Testis (tissue), 3 donors: ENCODE measurements around the gene SLC34A3. TPM values are rescaled to one million over a fixed set of nuclear protein-coding genes. Genes with fewer than 3 reads are reported as not detected.

ENCODE experiments used
- DNase-seq: peaks from one replicate; pipeline ENCODE4 v3.0.0-alpha.2; 2019
- H3K27ac ChIP-seq, 2 donors: fragments of 200-600 bp; sonication (generic); one replicate each; pipeline ENCODE4 v1.5.1; 2019
- H3K27me3 ChIP-seq: fragments of 200-600 bp; sonication (generic); one replicate; pipeline ENCODE4 v1.5.1; 2019
- H3K36me3 ChIP-seq: fragments of 200-600 bp; sonication (generic); one replicate; pipeline ENCODE4 v1.5.1; 2017; ENCODE audit warnings: low read depth; ENCODE audit errors: missing control alignments
- H3K4me1 ChIP-seq: fragments of 200-600 bp; sonication (generic); one replicate; pipeline ENCODE4 v1.5.1; 2019
- H3K4me3 ChIP-seq, 2 donors: fragments of 200-600 bp; sonication (generic); one replicate each; pipeline ENCODE4 v1.5.1; 2017 to 2019
- H3K9me3 ChIP-seq: fragments of 200-600 bp; sonication (generic); one replicate; pipeline ENCODE4 v1.5.1; 2017
- CTCF ChIP-seq, 3 experiments: fragments of 450-650 bp in 2 of 3; fragments of 200-600 bp in 1 of 3; sonication (generic) in 1 of 3; IDR thresholded peaks; one replicate each; pipeline ENCODE4 v1.5.1; 2016 to 2019; ENCODE audit warnings: antibody characterized with exemption in 3 of 3, mild to moderate bottlenecking in 2 of 3, moderate library complexity in 1 of 3
- POLR2A ChIP-seq: fragments of 450-650 bp; IDR thresholded peaks from one replicate; pipeline ENCODE4 v1.6.1; 2017; ENCODE audit warnings: antibody characterized with exemption, mild to moderate bottlenecking, moderate library complexity
- WGBS, 2 donors: methylation state at CpG; one replicate each; pipeline ENCODE4 v1.1.5; 2018; 5-methylcytosine and 5-hydroxymethylcytosine counted together
- intact Hi-C: fragments of 100-400 bp; cut with DNase I; formaldehyde crosslinking; loops from one replicate; pipeline ENCODE4 v1.15.1; 2023; ENCODE audit warnings: low total_unique reads
- polyA plus RNA-seq: library from polyadenylated mRNA; stranded (reverse); fragments of 350-450 nt; fragmentation: Illumina TruSeq; extraction: RNeasy Lipid Tissue Mini Kit (QIAGEN cat#74804); gene quantifications from one replicate; pipeline ENCODE4 v1.2.3, GENCODE V29; 2014; ENCODE audit warnings: low read depth, low replicate concordance; ENCODE audit not compliant: insufficient read depth
- total RNA-seq, 2 donors: library from RNA; depleted of rRNA; stranded (reverse); fragments of >200 nt; gene quantifications; one replicate each; pipeline ENCODE4 v1.2.3, GENCODE V29; 2016

The SLC34A3 gene
- total and polyA plus RNA-seq, 3 donors from 2014 or later: 0.15 to 0.25 (median 0.24) TPM

DNA sequence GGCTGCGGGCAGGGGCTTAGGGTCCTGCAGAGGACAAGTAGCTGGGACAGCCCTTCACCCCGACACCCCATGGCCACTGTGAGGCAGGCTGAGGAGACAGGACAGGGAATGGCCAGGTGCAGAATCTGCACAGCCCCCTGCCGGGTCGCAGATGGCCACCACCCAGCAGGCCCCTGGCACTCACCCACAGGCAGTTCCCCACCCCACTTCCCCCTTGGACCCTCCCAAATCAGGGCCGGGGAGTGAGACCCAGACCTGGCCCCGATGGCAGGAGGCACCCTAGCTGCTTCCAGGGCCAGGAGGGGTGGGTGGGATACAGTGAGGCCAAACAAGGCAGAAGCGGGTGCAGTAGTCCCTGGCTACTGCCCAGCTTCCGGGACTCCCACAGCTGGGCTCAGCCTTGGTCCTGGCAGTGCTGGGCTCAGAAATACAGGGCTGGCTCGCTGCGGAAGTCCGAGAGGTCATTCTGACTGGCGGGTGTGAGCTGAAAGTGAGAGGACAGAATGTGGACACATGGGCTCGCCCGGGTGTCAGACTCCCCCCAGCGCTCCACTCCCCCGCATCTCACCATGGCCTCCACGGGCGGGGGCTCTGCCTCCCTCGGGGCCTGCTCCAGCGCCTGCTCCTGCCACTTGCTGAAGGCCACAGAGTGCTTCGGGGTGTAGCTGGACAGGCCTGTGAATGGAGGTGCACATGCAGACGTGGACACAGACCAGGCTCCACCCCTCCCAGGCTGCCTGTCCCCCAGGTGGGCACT is 38.8 kb upstream of the SLC34A3 start:
- WGBS, 2 donors: 48 to 68% methylated on average over 3 to 22 of the region's 22 CpGs
- Histone ChIP-seq H3K9me3 (no peaks in the 10 kb centered on the region), H3K27ac (no peak overlapping the region), H3K27me3 (no peaks in the 10 kb centered on the region), H3K4me3 (no peak overlapping the region), H3K36me3 (no peaks in the 10 kb centered on the region), H3K4me1 (peaks cover 20% of the 10 kb centered on the region)
- intact Hi-C loops: no loop called here
- no peak for TF ChIP-seq POLR2A
- no peak for DNase-seq

DNA sequence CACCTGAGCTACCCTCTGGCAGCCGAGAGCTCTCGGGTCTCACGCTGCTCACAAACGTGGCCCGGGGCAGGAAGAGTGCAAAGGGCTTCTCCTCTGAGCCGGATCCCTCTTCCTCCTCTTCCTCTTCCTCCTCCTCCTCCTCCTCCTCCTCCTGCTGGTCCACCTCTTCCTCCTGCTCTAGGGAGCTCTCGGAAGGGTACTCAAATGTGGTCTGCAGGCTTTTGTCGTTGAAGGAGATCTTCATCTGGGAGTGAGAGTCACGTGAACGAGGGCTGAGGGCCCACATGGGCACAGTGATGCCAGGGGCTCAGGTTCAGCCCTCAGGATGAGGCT is 38.3 kb upstream of the SLC34A3 start:
- DNase-seq: no peak
- no peak overlapping the region for H3K4me3 ChIP-seq
- intact Hi-C loops: no loop called here
- H3K27ac ChIP-seq: no peak overlapping the region
- H3K4me1 ChIP-seq: peaks cover 14% of the 10 kb centered on the region
- no peaks in the 10 kb centered on the region for H3K27me3 ChIP-seq
- no peaks in the 10 kb centered on the region for H3K9me3 ChIP-seq
- no peaks in the 10 kb centered on the region for H3K36me3 ChIP-seq
- TF ChIP-seq CTCF (IDR thresholded peaks at IDR 0.05) (no peak), POLR2A (no peak)
- WGBS, 2 donors: 81 to 82% methylated on average over 7 to 10 of the region's 10 CpGs

DNA sequence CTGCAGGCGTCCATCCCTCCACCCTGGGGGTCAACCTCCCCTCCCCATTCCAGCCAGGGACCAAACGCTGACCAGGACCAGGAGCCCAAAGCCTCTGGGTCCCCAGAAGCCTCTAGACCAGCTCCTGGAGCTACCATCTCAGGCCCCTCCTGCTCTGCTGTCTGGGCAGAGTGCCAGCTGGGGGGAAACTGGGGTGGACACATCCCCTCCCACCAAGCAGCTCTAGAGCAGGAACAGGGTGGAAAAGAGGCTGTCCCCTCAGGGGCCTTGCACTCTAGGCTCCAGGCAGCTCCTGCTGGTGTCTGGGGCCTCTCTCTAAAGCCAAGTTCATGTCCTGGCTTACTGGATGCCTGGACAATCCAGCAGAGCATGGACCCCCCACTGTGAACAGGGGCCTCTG is 37.8 kb upstream of the SLC34A3 start:
- 80 to 88% methylated on average over 2 of the region's 2 CpGs for WGBS, 2 donors
- H3K36me3 ChIP-seq: no peaks in the 10 kb centered on the region

DNA sequence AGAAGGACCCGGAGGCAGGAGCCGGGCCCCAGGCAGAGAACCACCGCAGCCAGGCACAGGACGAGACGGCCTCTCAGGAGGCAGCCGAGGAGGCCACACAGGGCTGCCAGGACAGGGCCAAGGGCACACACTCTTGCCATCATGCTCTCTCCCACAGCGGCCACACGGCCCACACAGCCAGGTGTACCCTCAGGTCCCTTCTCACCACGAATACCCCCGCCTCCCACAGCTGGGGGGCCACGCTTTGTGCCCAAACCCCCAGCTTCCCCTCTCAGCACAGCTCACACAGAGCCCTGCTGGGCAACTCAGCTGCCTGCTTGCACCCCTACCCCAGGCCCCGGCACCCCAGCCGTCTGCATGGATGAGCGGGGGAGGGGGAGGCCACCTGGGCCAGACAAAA is 36.9 kb upstream of the SLC34A3 start:
- Histone ChIP-seq H3K27me3 (no peaks in the 10 kb centered on the region), H3K36me3 (no peaks in the 10 kb centered on the region), H3K4me1 (peaks cover 23% of the 10 kb centered on the region), H3K9me3 (no peaks in the 10 kb centered on the region), H3K4me3 (no peak overlapping the region), H3K27ac (no peak overlapping the region)
- no peak for DNase-seq
- intact Hi-C loops: no loop called here
- 85% methylated on average over 9 to 14 of the region's 14 CpGs for WGBS, 2 donors
- TF ChIP-seq CTCF (IDR thresholded peaks at IDR 0.05) (no peak), POLR2A (no peak)

More for the DNA sequence above, 37.8 kb upstream of the SLC34A3 start:
- intact Hi-C loops: no loop called here
- no peak overlapping the region for H3K27ac ChIP-seq
- no peak for TF ChIP-seq POLR2A
- no peak for TF ChIP-seq CTCF (IDR thresholded peaks at IDR 0.05)
- H3K4me3 ChIP-seq: no peak overlapping the region
- peaks cover 14% of the 10 kb centered on the region for H3K4me1 ChIP-seq
- DNase-seq: no peak
- no peaks in the 10 kb centered on the region for H3K9me3 ChIP-seq
- H3K27me3 ChIP-seq: no peaks in the 10 kb centered on the region

DNA sequence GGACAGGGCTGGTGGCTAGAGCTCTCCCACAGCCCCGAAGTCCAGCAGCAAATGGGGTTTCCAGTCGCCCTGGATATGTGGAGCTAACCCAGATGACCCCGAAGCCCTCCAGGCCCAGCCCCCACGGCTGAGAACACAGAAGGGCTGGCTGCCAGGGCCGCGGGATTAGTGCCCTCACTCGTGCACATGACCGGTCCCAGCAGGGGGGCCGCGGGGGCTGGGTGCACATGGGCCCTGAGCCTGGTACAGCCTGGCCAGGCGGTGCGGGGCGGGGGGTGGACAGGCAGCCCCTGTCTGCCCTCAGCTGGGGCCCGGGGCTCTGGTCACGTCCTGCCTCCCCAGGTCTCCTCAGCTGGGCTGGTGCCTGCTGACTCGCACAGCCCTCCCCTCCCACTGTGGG is 36.3 kb upstream of the SLC34A3 start:
- WGBS, 2 donors: 63 to 68% methylated on average over 5 to 11 of the region's 16 CpGs
- Histone ChIP-seq H3K4me3 (no peak overlapping the region), H3K27ac (no peak overlapping the region), H3K27me3 (no peaks in the 10 kb centered on the region), H3K4me1 (peaks cover 27% of the 10 kb centered on the region), H3K36me3 (no peaks in the 10 kb centered on the region), H3K9me3 (no peaks in the 10 kb centered on the region)
- TF ChIP-seq POLR2A: no peak
- TF ChIP-seq CTCF (IDR thresholded peaks at IDR 0.05): no peak
- DNase-seq: no peak
- intact Hi-C loops: no loop called here
